Posterior vena cava (tissue), 2 donors: ENCODE data around the gene ARHGEF1. TPM values are rescaled to one million over a fixed set of nuclear protein-coding genes. Genes with fewer than 3 reads are reported as not detected.

Experiments
- DNase-seq: peaks from one replicate; pipeline ENCODE4 v3.0.0-alpha.2; 2020; ENCODE audit warnings: low spot score
- intact Hi-C, 2 donors: fragments of 100-400 bp; cut with DNase I; formaldehyde crosslinking; loops; one replicate each; pipeline versions ENCODE4 v1.14.1 to v1.14.2; 2022 to 2023
- total RNA-seq, 2 donors: library from RNA; stranded (reverse); fragmentation: NEBNext Ultra II Directional; extraction: Animal tissue kit (Norgen Biotek cat#: 25700); gene quantifications; one replicate each; pipeline ENCODE4 v1.2.1, GENCODE V29; 2021
- donor health status: DM: yes; HTN: yes; CAD: no.
- donor health status: DM: yes; HTN: yes; CAD: no.

Gene ARHGEF1
- total RNA-seq, 2 donors from 2014 or later: 73.4 to 73.7 TPM

DNA sequence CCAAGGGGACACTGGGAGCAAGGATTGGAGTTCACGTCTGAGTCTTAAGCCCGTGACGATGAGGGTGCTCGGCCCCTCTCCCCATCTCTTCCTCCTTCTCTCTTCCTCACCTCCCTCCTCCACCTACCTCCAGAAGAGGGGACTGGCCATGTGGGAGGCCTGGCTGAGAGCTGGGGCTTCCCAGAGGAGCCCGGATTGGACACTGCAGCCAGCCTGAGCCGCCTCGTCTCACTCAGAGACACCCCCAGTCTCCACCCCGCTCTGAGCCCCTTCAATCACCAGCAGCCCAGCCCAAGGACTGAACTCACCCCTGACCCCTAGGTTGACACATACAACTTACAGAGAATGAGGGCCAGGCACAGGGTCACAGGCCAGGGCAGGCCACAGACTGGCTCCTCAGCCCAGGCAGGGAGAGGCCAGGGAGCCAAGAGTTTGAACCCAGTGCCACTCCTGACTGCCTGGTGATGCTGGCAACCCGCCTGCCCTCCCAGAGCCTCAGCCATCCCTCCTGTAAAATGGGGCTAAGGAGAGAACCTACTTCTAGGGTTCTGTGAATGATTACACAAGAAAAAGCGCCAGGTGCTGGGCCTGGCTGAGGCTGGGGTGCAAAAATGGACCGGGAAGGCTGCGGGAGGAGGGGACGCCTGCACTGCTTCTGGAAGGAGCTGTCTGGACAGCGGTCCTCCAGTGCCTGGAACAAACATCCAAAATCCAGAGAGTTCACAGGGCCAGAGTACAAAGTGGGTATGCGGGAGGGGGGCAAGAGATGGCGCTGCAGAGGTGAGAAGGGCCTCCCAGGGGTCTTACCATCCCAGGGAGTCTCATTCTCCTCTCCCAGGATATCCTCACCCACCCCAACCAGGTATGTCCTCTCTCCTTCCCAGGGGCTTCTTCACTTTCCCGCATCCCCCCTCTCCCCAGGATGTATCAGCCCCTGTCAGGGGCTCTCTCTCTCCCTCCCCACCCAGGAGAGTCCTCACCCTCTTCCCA, 4.8 kb upstream of the ARHGEF1 start:
- intact Hi-C loops: no loop called here
- DNase-seq: no peak

DNA sequence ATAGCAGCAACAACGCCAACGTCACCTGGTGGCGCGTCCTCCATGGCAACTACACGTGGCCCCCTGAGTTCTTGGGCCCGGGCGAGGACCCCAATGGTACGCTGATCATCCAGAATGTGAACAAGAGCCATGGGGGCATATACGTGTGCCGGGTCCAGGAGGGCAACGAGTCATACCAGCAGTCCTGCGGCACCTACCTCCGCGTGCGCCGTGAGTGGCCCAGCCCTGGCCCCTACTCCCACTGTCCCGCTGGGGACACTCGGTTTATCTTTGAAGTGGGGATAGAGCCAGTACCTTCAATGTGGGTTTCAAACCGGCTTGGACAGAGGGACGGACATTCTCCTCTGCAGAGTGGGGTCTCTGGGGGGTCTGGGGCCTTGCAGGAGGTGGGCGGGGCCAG, 3.9 kb upstream of the ARHGEF1 start:
- no peak for DNase-seq
- intact Hi-C loops: no loop called here

DNA sequence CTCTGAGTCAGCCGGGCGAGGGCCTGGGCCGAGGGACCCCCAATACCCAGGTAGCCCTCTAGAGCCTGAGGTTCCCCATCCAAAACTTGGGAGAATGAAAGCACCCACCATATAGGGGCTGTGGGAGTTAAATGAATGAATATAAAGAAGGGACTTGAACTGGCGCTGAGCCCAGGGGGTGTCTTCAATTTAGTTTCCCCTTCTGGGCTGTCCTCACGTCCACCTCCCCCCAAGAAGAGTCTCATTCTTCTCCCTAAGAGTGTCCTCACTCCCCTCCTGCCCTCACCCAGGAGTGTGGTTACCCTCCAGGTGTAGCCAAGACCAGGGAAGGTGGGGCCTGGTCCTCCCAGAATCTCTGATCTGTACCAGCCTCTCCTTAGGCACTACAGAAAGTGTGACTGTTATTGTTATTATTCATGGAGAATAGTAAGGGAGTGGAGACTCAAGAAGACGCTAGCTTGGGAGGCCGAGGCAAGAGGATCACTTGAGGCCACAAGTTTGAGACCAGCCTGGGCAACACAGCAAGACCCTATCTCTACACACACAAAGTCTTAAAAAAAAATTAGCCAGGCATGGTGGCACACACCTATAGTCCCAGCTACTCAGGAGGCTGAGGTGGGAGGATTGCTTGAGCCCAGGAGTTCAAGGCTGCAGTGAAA, 3.2 kb upstream of the ARHGEF1 start:
- intact Hi-C loops: no loop called here
- DNase-seq: no peak

DNA sequence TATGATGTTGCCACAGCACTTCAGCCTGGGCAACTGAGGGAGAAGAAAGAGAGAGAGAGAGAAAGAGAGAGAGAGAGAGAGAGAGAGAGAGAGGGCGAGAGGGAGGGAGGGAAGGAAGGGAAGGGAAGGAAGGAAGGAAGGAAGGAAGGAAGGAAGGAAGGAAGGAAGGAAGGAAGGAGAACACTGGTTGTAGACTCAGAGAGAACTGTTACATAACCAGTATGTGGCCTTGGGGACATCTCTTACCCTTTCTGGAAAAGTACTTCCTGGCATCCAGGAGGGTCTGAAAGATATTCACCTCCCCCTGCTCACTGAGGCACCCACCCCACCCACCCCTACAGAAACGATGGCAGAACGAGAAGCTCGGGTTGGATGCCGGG, 2.7 kb upstream of the ARHGEF1 start:
- no peak for DNase-seq
- intact Hi-C loops: no loop called here

DNA sequence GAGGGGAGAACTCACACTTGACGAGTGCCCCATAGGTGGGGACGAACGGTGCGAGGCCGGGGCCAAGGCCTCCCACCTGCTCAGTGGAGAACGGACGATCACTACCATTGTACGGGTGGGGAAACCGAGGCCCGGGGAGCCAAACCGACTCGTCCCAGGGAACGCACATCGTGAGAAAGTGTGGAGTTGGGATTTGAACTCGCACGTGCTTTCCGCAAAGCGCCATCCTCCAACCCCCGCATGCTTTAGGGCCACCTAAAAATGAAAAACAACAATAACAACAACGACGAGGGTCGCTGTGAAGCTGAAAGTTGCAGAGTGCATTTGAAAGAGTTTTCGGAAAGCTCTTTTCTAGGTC, 458 bp downstream of the ARHGEF1 start:
- intact Hi-C loops: no loop called here
- no peak for DNase-seq

DNA sequence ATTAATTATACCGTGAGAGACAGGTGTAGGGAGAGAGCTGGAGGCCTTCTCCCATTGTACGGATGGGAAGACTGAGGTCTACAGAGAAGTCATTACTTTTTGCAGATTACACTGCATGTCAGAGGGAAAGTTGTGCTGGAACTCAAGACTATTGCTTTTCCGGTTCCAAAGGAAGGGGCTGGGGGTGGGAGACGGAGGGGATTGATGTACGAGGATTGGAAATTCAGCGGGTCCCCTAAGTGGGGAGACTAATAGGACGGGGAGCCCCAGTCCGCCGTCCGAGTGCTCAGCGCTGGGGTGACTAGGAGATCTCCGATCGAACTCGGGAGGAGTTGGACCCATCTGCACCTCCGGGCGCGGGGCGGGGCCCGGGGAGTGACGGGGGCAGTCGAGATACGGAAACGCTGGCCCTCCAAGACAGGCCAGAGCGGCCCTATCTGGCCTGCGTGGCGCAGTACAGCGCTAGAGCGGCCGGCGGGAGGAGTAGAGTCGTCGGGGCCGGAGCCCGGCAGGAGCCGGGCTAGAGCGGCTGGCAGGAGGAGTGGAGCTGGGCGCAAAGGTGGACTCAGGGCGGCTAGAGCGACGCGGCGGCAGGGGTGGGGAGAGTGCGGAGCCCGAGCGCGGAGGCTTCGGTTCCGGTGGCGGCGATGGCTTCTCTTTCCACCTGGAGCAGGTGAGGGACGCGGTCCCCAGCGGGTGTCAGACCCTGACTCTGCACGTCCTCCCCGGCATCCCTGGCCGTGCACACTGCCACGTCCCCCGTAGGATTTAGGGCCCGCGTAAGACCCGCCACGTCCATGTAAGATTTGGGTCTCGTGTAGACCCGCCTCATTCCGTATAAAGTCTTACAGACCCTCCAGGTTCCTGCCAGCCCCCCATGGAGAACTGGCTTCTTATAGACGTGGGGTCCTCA, 1.1 kb downstream of the ARHGEF1 start:
- peak; percentile 99 for DNase-seq
- intact Hi-C loops: no loop called here

DNA sequence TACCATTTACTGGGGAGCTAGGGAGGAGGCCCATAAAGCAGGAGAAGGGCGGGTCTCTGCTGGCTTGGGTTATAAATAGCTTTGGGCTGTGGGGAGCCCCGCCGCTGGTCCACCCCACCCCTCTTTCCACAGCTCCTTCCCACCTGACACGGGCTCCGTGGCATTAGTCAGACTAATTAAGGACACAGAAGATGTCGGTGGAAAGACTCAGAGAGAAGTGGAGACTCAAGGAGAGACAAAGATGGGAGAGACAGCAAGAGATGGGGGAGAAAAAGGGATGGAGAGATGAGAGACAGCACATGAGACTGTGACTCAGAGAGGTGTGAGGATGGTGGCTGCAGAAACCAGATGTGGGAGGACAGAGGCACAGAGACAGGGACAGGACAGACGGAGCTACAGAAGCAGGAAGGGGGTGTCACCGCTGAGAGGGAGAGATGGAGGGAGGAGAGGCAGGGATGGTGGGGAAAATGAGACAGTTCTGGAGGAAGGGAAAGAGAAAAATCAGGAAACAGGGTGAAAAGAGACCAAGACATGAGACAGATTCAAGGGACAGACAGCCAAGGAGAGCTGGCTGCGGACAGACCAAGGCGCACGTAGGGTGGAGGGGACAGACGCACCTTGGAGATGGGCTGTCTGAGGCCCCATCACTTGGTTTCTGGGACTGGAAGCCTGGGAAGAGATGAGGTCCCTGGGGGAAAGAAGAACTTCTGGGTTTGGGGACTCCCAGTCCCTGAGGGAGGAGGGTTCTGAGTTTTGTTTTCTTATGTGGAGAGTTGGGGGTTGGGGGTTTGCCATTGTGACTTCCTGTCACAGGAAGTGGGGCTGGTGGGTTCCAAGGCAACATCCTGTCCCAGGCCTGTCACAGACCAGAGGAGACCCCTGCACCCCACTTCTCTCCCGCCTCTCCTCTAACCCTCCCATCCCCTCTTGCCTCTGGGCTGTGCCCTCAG, 4.1 kb downstream of the ARHGEF1 start:
- no peak for DNase-seq
- intact Hi-C loops: no loop called here

DNA sequence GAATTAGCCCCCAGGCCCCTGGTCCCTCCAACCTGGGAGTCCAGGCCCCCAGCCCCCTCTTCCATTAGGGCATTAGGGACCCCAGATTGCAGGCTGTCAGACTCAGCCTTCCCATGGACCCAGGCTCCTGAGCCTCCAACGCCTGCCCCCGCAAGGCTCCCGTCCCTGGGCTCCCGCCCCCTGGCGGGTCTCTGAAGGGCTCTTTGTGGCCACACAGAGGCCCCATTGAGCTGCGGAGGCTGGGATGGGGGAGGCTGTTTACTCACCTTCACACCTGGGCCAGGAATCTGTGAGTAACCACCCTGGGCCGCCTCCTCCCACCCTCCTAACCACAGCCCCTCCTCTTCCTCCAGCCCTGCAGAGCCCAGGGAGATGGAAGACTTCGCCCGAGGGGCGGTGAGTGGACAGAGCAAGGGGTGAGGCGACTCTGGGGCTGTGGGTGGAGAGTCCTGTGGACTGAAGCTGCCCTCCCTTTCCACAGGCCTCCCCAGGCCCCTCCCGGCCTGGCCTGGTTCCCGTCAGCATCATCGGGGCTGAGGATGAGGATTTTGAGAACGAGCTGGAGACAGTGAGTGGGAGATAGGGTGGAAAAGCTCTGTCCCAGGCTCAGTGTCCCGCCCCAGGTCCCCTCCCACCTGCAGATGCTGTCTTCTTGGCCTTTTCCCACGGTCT, 4.9 kb downstream of the ARHGEF1 start:
- intact Hi-C loops: no loop called here
- no peak for DNase-seq

DNA sequence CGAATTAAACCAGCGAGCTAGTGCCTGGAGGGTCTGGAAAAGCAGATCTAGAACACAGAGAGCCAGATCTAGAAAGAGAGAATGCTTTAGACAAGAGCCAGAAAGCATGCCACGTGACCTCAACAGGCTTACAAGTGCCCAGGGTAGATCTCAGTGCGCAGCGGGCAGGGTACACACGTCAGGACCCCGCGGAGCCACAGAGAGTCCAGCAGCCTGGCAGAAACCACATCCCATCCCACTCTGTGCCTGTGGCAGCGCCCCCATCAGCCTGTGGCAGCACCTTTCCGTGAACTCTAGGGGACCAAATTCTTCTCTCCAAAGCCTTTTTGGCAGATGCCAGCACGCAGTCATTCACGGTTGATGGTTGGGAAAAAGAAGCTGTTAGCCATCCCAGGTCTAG, 5.9 kb downstream of the ARHGEF1 start:
- intact Hi-C loops: no loop called here
- no peak for DNase-seq

DNA sequence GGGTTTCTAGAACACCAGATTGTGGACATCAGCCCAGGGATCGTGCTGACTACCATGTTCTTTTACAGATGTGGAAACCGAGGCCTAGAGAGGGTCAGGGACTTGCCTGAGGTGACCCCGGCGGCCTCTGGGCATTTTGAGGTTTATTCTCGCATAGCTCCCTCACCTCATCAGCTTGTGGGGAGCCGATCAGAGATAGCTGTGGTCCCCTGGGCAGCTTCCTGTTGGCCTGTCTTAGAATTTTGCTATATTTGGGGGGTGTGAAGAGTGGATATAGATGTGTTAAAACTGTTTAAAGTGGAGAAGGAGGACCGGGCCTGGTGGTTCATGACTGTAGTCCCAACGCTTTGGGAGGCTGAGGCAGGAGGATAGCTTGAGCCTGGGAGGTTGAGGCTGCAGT, 6.9 kb downstream of the ARHGEF1 start:
- intact Hi-C loops: no loop called here
- DNase-seq: no peak

DNA sequence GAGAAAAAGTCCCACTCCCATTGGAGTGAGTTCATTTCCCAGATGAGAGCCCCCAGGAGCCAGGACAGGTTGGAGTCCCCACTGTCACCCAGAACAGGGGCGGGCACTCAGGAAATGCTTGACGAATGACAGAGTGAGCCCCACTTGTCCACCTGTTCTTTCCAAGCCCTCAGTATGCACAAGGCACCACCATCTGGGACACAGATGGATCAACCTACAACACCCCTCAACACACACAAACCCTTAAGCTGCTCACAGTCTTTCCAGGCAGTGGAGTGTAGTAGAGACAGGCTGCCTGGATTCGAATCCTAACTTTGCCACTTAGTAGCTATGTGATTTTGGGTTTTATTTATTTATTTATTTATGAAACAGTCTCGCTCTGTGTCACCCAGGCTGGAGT, 8.0 kb downstream of the ARHGEF1 start:
- intact Hi-C loops: no loop called here
- DNase-seq: no peak

DNA sequence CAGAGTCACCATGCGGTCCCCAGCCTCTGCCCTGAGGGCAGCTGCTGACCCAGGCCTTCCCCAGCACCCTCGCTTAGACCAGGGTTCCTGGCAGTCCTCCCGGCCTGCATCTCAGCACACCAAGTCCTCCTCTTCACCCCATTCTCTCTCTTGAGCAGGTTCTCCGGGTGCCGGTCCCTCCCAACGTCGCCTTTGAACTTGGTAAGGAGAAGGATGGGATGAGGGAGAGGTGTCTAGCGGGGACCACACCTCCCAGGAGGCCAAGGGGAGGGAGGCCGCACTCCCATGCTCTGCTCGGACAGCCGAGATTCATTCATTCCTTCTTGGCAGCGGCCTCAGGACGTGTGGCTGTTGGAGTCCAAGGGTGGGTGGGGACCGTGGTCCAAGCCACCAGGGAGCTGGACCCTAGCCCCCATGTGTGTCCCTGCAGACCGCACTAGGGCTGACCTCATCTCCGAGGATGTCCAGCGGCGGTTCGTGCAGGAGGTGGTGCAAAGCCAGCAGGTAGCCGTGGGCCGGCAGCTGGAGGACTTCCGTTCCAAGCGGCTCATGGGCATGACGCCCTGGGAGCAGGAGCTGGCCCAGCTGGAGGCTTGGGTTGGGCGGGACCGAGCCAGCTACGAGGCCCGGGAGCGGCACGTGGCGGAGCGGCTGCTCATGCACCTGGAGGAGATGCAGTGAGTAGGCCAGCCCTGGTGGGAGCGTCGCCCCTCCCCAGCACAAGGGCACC, 9.4 kb downstream of the ARHGEF1 start:
- DNase-seq: no peak
- intact Hi-C loops: no loop called here

DNA sequence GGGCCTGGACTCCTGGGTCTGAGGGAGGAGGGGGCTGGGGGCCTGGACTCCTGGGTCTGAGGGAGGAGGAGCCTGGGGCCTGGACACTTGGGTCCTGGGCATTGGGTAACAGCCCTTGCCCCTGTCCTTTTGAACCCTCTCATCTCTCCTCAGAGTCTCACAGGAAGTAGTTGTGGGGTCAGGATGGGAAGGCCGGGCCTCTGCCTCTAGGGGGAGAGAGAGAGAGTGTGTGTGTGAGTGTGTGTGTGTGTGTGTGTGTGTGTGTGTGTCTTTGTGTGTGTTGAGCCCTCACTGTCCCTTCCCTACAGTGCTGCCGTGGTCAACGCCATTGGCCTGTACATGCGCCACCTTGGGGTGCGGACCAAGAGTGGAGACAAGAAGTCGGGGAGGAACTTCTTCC, 10.9 kb downstream of the ARHGEF1 start:
- intact Hi-C loops: no loop called here

DNA sequence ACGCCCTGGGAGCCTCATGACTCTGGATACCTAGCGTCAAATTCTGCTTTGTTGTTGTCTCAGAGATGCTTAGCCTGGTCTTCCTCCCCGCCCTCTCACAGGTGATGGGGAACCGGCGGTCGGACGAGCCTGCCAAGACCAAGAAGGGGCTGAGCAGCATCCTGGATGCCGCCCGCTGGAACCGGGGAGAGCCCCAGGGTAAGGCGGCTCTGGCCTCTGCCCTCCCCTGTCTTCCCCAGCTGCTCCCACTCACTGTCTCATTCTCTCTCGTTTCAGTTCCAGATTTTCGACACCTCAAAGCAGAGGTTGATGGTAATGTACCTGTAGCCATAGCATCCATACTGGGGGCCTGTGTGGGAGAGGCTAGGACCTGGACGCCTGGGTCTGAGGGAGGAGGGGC, 11.4 kb downstream of the ARHGEF1 start:
- intact Hi-C loops: no loop called here
- no peak for DNase-seq

More for the DNA sequence above, 10.9 kb downstream of the ARHGEF1 start:
- no peak for DNase-seq

DNA sequence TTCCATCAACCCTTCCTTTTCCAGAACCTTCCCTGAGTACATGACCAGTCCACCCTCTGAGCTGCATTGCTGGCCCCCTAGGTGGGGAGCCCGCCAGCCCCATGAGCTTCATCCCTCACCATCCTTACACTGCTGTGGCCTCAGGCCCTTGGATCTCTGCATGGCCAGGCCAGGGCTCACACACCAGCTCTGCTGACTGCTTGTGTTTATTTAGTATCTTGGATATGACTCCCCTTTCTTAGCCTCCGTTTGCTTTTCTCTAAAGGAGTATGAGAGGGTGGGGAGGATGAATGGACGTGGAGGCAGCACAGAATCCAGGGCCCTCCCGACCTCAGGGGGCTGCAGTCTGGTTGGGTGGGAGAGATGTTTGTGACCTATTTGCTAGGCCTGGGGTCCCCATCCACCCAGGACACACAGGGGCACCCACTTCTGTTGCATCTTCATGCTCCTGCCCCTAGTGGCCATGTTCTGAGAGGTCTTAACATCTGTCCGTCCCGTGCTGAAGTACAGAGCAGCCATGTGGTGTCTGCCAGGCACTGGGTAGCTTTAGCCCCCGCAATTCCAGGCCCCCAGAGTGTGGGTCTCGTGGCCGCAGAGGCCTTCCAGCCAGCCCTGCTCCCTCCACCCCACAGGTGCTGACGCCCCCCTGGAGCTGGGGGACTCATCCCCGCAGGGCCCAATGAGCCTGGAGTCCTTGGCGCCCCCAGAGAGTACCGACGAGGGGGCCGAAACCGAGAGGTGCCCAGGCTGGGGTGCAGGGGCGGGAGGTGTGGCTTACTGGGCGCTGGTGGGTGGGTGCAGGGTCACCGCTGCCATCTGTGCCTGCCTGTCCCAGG, 13.0 kb downstream of the ARHGEF1 start:
- no peak for DNase-seq
- intact Hi-C loops: no loop called here

DNA sequence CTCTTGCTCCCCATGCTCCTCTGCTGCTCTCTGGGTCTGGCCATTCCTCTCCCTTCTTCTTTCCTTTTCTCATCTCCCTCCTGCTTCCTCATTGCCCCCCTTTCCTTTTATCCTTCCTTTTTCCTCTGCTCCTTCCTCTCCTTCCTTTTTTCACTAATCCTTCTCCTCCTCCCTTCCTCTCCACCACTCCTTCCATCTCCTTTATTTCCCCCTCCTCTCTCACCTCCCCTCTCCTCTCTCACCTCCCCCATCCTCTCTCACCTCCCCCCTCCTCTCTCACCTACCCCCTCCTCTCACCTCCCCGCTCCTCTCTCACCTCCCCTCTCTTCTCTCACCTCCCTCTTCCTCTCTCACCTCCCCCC, 13.6 kb downstream of the ARHGEF1 start:
- no peak for DNase-seq
- intact Hi-C loops: no loop called here

DNA sequence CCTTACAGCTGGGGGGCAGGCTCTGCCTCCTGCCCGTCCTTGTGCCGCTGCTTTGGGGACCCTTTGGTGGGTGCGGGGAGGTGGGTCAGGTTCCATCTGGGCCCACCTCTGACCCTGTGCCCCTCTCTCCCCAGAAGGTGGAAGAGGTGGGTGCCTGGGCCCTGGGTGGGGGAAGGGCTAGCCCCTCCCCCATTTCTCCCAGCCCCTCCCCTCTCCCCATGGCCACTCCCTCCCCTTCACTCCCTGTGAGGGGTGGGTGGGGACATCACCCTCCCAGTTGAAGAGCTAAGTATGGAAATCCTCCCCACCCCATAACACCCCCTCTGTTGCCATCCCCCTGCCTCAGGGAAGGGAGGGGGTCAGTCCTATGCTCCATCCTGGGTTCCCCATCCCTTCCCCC, 14.2 kb downstream of the ARHGEF1 start:
- intact Hi-C loops: no loop called here
- no peak for DNase-seq
